B cell (primary cell): ENCODE measurements around the gene TEAD3.

ENCODE experiments used
- EZH2 ChIP-seq: IDR thresholded peaks from 2 replicates; pipeline ENCODE4 v1.6.1; 2012; ENCODE audit warnings: borderline replicate concordance, low read depth, mild to moderate bottlenecking, moderate library complexity, low read length; ENCODE audit not compliant: insufficient read depth, poor library complexity, severe bottlenecking
- TF ChIP-seq, protein P1 (sequence below): fragments of 200-600 bp; IDR thresholded peaks from one replicate; pipeline ENCODE4 v1.8.0; 2022; ENCODE audit warnings: antibody characterized with exemption, mild to moderate bottlenecking

- TF ChIP-seq, protein P1, sequence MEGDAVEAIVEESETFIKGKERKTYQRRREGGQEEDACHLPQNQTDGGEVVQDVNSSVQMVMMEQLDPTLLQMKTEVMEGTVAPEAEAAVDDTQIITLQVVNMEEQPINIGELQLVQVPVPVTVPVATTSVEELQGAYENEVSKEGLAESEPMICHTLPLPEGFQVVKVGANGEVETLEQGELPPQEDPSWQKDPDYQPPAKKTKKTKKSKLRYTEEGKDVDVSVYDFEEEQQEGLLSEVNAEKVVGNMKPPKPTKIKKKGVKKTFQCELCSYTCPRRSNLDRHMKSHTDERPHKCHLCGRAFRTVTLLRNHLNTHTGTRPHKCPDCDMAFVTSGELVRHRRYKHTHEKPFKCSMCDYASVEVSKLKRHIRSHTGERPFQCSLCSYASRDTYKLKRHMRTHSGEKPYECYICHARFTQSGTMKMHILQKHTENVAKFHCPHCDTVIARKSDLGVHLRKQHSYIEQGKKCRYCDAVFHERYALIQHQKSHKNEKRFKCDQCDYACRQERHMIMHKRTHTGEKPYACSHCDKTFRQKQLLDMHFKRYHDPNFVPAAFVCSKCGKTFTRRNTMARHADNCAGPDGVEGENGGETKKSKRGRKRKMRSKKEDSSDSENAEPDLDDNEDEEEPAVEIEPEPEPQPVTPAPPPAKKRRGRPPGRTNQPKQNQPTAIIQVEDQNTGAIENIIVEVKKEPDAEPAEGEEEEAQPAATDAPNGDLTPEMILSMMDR = no peak
- no peak for TF ChIP-seq EZH2
Observed at GRCh38 chr6:35541836-35542235, 45.0 kb upstream of the TEAD3 start.
